H9 (cell line): ENCODE results near the gene TSHZ1. TPM values are rescaled to one million over a fixed set of nuclear protein-coding genes. Genes with fewer than 3 reads are reported as not detected.

Experiments used
- DNase-seq: peaks from one replicate; pipeline ENCODE4 v3.0.0-alpha.2; 2017
- H2AFZ ChIP-seq: one replicate; pipeline ENCODE4 v1.6.1; 2013; ENCODE audit warnings: mild to moderate bottlenecking, low read length, control low read depth, moderate library complexity
- H2AK5ac ChIP-seq: 2 replicates; pipeline ENCODE4 v1.6.1; 2013; ENCODE audit warnings: low read length, control low read depth, mixed read lengths; ENCODE audit not compliant: insufficient read length
- H2BK120ac ChIP-seq: one replicate; pipeline ENCODE4 v1.6.1; 2013; ENCODE audit warnings: low read depth, mild to moderate bottlenecking, low read length, control low read depth, inconsistent platforms; ENCODE audit not compliant: poor library complexity, severe bottlenecking
- H2BK12ac ChIP-seq: 2 replicates; pipeline ENCODE4 v1.6.1; 2013; ENCODE audit warnings: low read length, control low read depth, mixed read lengths, low read depth; ENCODE audit not compliant: insufficient read length
- H2BK15ac ChIP-seq: 2 replicates; pipeline ENCODE4 v1.6.1; 2013; ENCODE audit warnings: low read depth, low read length, control low read depth
- H2BK20ac ChIP-seq: one replicate; pipeline ENCODE4 v1.6.1; 2013; ENCODE audit warnings: low read depth, mild to moderate bottlenecking, low read length, control low read depth, inconsistent platforms; ENCODE audit not compliant: poor library complexity, severe bottlenecking
- H2BK5ac ChIP-seq: 2 replicates; pipeline ENCODE4 v1.6.1; 2013; ENCODE audit warnings: low read length, control low read depth, mixed read lengths; ENCODE audit not compliant: insufficient read length
- H3K14ac ChIP-seq: 2 replicates; pipeline ENCODE4 v1.6.1; 2013; ENCODE audit warnings: low read length, control low read depth; ENCODE audit not compliant: insufficient read depth
- H3K18ac ChIP-seq: 2 replicates; pipeline ENCODE4 v1.6.1; 2013; ENCODE audit warnings: low read depth, mild to moderate bottlenecking, mixed read lengths, low read length, control low read depth; ENCODE audit not compliant: insufficient read length
- H3K23ac ChIP-seq: 2 replicates; pipeline ENCODE4 v1.6.1; 2013; ENCODE audit warnings: low read length, control low read depth, mixed read lengths, low read depth; ENCODE audit not compliant: insufficient read length
- H3K23me2 ChIP-seq: 2 replicates; pipeline ENCODE4 v1.6.1; 2013; ENCODE audit warnings: low read depth, mild to moderate bottlenecking, mixed read lengths, low read length, control low read depth; ENCODE audit not compliant: insufficient read length, poor library complexity, severe bottlenecking
- H3K27ac ChIP-seq: 2 replicates; pipeline ENCODE4 v1.5.1; 2013; ENCODE audit warnings: low read length, control low read depth, mixed read lengths, low read depth; ENCODE audit not compliant: insufficient read length
- H3K27me3 ChIP-seq: 2 replicates; pipeline ENCODE4 v1.6.1; 2013; ENCODE audit warnings: low read length, control low read depth, inconsistent platforms; ENCODE audit not compliant: insufficient read depth
- H3K4ac ChIP-seq: 2 replicates; pipeline ENCODE4 v1.6.1; 2013; ENCODE audit warnings: low read depth, mild to moderate bottlenecking, control low read depth, inconsistent platforms, low read length, moderate library complexity
- H3K4me1 ChIP-seq: 2 replicates; pipeline ENCODE4 v1.6.1; 2013; ENCODE audit warnings: low read length, control low read depth, inconsistent platforms; ENCODE audit not compliant: insufficient read depth
- H3K4me2 ChIP-seq: 2 replicates; pipeline ENCODE4 v1.6.1; 2013; ENCODE audit warnings: low read length, control low read depth, mixed read lengths; ENCODE audit not compliant: insufficient read length, insufficient read depth
- H3K56ac ChIP-seq: 2 replicates; pipeline ENCODE4 v1.6.1; 2013; ENCODE audit warnings: low read depth, mild to moderate bottlenecking, mixed read lengths, low read length, control low read depth; ENCODE audit not compliant: insufficient read length
- H3K79me1 ChIP-seq: 2 replicates; pipeline ENCODE4 v1.6.1; 2013; ENCODE audit warnings: low read depth, mild to moderate bottlenecking, moderate library complexity, low read length, control low read depth, inconsistent platforms; ENCODE audit not compliant: insufficient read depth, poor library complexity, severe bottlenecking
- H3K79me2 ChIP-seq: 2 replicates; pipeline ENCODE4 v1.6.1; 2013; ENCODE audit warnings: low read length, control low read depth, inconsistent platforms; ENCODE audit not compliant: insufficient read depth
- H3K9ac ChIP-seq: 2 replicates; pipeline ENCODE4 v1.6.1; 2013; ENCODE audit warnings: low read length, control low read depth, mixed read lengths; ENCODE audit not compliant: insufficient read length; ENCODE audit errors: extremely low read depth
- H3K9me3 ChIP-seq: one replicate; pipeline ENCODE4 v1.6.1; 2013; ENCODE audit warnings: low read depth, low read length, inconsistent platforms; ENCODE audit not compliant: control insufficient read depth
- H3T11ph ChIP-seq: one replicate; pipeline ENCODE4 v1.6.1; 2013; ENCODE audit warnings: mild to moderate bottlenecking, low read length, control low read depth, inconsistent platforms
- H4K20me1 ChIP-seq: one replicate; pipeline ENCODE4 v1.6.1; 2013; ENCODE audit not compliant: control insufficient read depth, insufficient read length, insufficient read depth
- H4K5ac ChIP-seq: 2 replicates; pipeline ENCODE4 v1.6.1; 2013; ENCODE audit warnings: low read depth, mild to moderate bottlenecking, mixed read lengths, low read length, control low read depth; ENCODE audit not compliant: insufficient read length
- H4K8ac ChIP-seq: replicated peaks from 2 replicates; pipeline ENCODE4 v1.6.1; 2013; ENCODE audit warnings: low read length, control low read depth, mixed read lengths, low read depth; ENCODE audit not compliant: insufficient read length
- H4K91ac ChIP-seq: 2 replicates; pipeline ENCODE4 v1.6.1; 2013; ENCODE audit warnings: low read depth, mild to moderate bottlenecking, moderate library complexity, mixed read lengths, low read length, control low read depth; ENCODE audit not compliant: insufficient read length
- H3K27ac Mint-ChIP-seq, 3 experiments: 2 replicates in 2 of 3; 3 replicates in 1 of 3; pipeline ENCODE4 v1.8.0; 2020 to 2021; ENCODE audit warnings: mixed read lengths in 3 of 3, mild to moderate bottlenecking in 1 of 3, moderate library complexity in 1 of 3
- H3K27me3 Mint-ChIP-seq: 2 replicates; pipeline ENCODE4 v1.8.0; 2021; ENCODE audit warnings: low read depth, mild to moderate bottlenecking, moderate library complexity, mixed read lengths
- H3K36me3 Mint-ChIP-seq, 3 experiments: 2 replicates in 2 of 3; 3 replicates in 1 of 3; pipeline ENCODE4 v1.8.0; 2020 to 2021; ENCODE audit warnings: low read depth in 3 of 3, mixed read lengths in 3 of 3; ENCODE audit not compliant: insufficient read depth in 1 of 3
- H3K4me1 Mint-ChIP-seq, 2 experiments: 2 replicates each; pipeline ENCODE4 v1.8.0; 2020; ENCODE audit warnings: mixed read lengths in 2 of 2
- H3K4me3 Mint-ChIP-seq, 2 experiments: 2 replicates in 1 of 2; 3 replicates in 1 of 2; pipeline ENCODE4 v1.8.0; 2020 to 2021; ENCODE audit warnings: mild to moderate bottlenecking in 2 of 2, mixed read lengths in 2 of 2, moderate library complexity in 1 of 2
- H3K9me3 Mint-ChIP-seq, 2 experiments: 2 replicates in 1 of 2; 3 replicates in 1 of 2; pipeline ENCODE4 v1.8.0; 2020; ENCODE audit warnings: mild to moderate bottlenecking in 2 of 2, mixed read lengths in 2 of 2, moderate library complexity in 1 of 2
- CTCF ChIP-seq: fragments of 200-600 bp; sonication (generic); conservative IDR thresholded peaks from 3 replicates; pipeline ENCODE4 v1.8.0; 2021; ENCODE audit warnings: antibody characterized with exemption, mild to moderate bottlenecking
- WGBS: extraction: QIAGEN DNeasy Blood & Tissue Kit; methylation state at CpG from one replicate; pipeline ENCODE4 v1.1.7; 2013; ENCODE audit warnings: missing lambda C conversion rate, low lambda C conversion rate, mixed read lengths; ENCODE audit not compliant: insufficient read length; ENCODE audit errors: extremely low coverage; 5-methylcytosine and 5-hydroxymethylcytosine counted together
- total RNA-seq: library from RNA; stranded (reverse); gene quantifications from 2 replicates; pipeline ENCODE4 v1.2.1, GENCODE V29; 2021

The TSHZ1 gene
- total RNA-seq, 1 experiment from 2014 or later = 0.15 TPM

DNA sequence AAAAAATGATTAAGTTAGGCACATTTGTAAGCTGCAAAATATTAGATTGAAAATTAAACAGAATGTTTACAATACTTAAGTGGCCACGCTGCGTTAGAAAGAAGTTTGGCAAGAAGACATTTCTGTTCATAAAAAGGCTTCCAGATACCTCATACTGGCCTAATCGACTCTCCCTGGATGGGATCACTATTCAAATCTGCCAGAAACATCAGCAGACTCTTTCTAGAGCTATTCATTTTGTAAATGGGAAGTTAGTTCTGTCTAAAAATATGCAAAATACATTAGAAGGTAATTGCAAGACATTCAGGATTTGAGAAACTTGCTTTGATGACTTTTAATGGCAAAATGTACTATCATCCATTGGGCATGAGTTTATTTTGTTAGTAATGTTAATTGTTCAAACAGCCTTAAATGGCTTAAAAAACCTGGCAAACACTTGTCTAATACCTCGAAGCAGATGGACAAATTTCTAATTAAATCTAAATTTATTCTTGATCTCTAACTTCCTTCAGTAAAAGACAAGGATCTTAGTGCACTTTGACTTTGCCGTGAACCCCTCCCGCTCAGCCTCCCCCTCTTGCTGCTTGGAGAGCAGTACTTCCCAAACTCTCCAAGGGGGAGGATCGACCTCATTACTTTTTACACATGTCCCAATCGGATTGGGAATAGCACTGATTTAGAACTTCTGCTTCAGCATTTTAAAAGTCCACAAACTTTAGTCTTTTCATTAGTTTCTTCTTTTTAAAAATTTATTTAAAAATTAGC, 113.4 kb downstream of the TSHZ1 start:
- no peak for TF ChIP-seq CTCF
- Histone ChIP-seq H4K8ac (no peak overlapping the region), H2AFZ (no peak overlapping the region), H3K9me3 (no peaks in the 10 kb centered on the region), H3K4ac (no peak overlapping the region), H3K4me2 (no peak overlapping the region), H3K14ac (no peak overlapping the region), H3T11ph (no peak overlapping the region), H4K20me1 (no peaks in the 10 kb centered on the region), H3K9ac (no peak overlapping the region), H3K56ac (no peak overlapping the region), H3K79me2 (no peaks in the 10 kb centered on the region), H3K18ac (no peak overlapping the region), H3K27ac (no peak overlapping the region), H2BK12ac (no peak overlapping the region), H3K79me1 (no peaks in the 10 kb centered on the region), H3K27me3 (no peaks in the 10 kb centered on the region), H3K4me1 (no peaks in the 10 kb centered on the region), H2AK5ac (no peak overlapping the region), H3K23me2 (no peaks in the 10 kb centered on the region), H3K23ac (no peak overlapping the region), H4K91ac (no peak overlapping the region), H2BK120ac (no peak overlapping the region), H2BK20ac (no peak overlapping the region), H2BK5ac (no peak overlapping the region), H2BK15ac (no peak overlapping the region), H4K5ac (no peak overlapping the region)
- Mint-ChIP-seq H3K4me3 (no peak overlapping the region), H3K27me3 (peaks cover 1% of the 10 kb centered on the region; the same call in 1 of the 2 replicates), H3K4me1 (no peaks in the 10 kb centered on the region), H3K27ac (no peak overlapping the region), H3K9me3 (peaks cover 27 to 31% of the 10 kb centered on the region in 2 experiments), H3K36me3 (peaks cover 8 to 20% (median 11%) of the 10 kb centered on the region in 3 experiments; a peak in 6 of 7 replicates)
- no peak for DNase-seq
- no CpG with 5 or more reads among the region's 8 CpGs for WGBS
